Fibroblast of skin of scalp (primary cell): ENCODE data around the gene TNRC6C.

ENCODE experiments used
- DNase-seq: peaks from one replicate; pipeline ENCODE4 v3.0.0-alpha.2; 2013

The TNRC6C gene

GRCh38 chr17:78140169-78141051, 181.9 kb downstream of the TNRC6C start:
- peak; percentile 64 for DNase-seq

GRCh38 chr17:78141437-78142118, 183.1 kb downstream of the TNRC6C start:
- no peak for DNase-seq

GRCh38 chr17:78142119-78142861, 183.8 kb downstream of the TNRC6C start:
- DNase-seq: no peak

GRCh38 chr17:78143214-78144146, 185.0 kb downstream of the TNRC6C start:
- no peak for DNase-seq

GRCh38 chr17:78144147-78144719, 185.7 kb downstream of the TNRC6C start:
- DNase-seq: peak; percentile 61

GRCh38 chr17:78144736-78145641, 186.5 kb downstream of the TNRC6C start:
- no peak for DNase-seq

- no peak for DNase-seq
Measured at GRCh38 chr17:78146471-78146869, 188.0 kb downstream of the TNRC6C start.

- DNase-seq: no peak
Measured at GRCh38 chr17:78146881-78147280, 188.4 kb downstream of the TNRC6C start.

- DNase-seq: no peak
Measured at GRCh38 chr17:78147315-78147998, 189.0 kb downstream of the TNRC6C start.

- no peak for DNase-seq
Measured at GRCh38 chr17:78148286-78149016, 189.9 kb downstream of the TNRC6C start.

GRCh38 chr17:78151514-78152008, 193.1 kb downstream of the TNRC6C start:
- DNase-seq: peak; percentile 74

- DNase-seq: no peak
Measured at GRCh38 chr17:78154903-78155811, 196.7 kb downstream of the TNRC6C start.
